WERI-Rb-1 (cell line): ENCODE measurements around the gene CHRNA9.
"Not testable (repeated sequence)": the region's sequence is repeated elsewhere in the genome, so short reads cannot be mapped to it uniquely, and the experiment has no call there.

Source experiments
- DNase-seq: peaks from one replicate; pipeline ENCODE4 v3.0.0-alpha.2; 2020
- H3K27ac ChIP-seq: fragments of 250-450 bp; sonication (Bioruptor Pico); 2 replicates; pipeline ENCODE4 v1.5.1; 2020; ENCODE audit warnings: mild to moderate bottlenecking, moderate library complexity
- H3K27me3 ChIP-seq: fragments of 250-450 bp; sonication (Bioruptor Pico); 2 replicates; pipeline ENCODE4 v1.5.1; 2021; ENCODE audit warnings: mild to moderate bottlenecking, low read depth, moderate library complexity; ENCODE audit not compliant: insufficient read depth, severe bottlenecking
- H3K36me3 ChIP-seq: fragments of 250-450 bp; sonication (Bioruptor Pico); 2 replicates; pipeline ENCODE4 v1.5.1; 2020; ENCODE audit warnings: mild to moderate bottlenecking, moderate library complexity
- H3K4me3 ChIP-seq: 2 replicates; pipeline ENCODE4 v1.5.1; 2011; ENCODE audit warnings: low read depth, mild to moderate bottlenecking, control low read depth, low read length
- H3K9me3 ChIP-seq: fragments of 250-450 bp; sonication (Bioruptor Pico); 2 replicates; pipeline ENCODE4 v1.5.1; 2021; ENCODE audit warnings: mild to moderate bottlenecking, moderate library complexity; ENCODE audit not compliant: severe bottlenecking
- CTCF ChIP-seq: IDR thresholded peaks from 2 replicates; pipeline ENCODE4 v1.5.1; 2011; ENCODE audit warnings: low read depth, mild to moderate bottlenecking, control low read depth, inconsistent platforms, low read length

Gene CHRNA9

GRCh38 chr4:40334591-40335524 lies at the start of gene CHRNA9:
CHRNA9 (plus strand) TSS chr4:40335333; CDS start chr4:40335468, 135 bp downstream.
- no peaks in the 10 kb centered on the region for H3K9me3 ChIP-seq
- TF ChIP-seq CTCF, result no peak
- peak; percentile 73 for DNase-seq
- no peaks in the 10 kb centered on the region for H3K27me3 ChIP-seq
- H3K4me3 ChIP-seq, result peak within 1 kb of the TSS; percentile 42
- H3K36me3 ChIP-seq, result peaks cover 19% of the 10 kb centered on the region
- H3K27ac ChIP-seq, result peak within 1 kb of the TSS; percentile 96

GRCh38 chr4:40285692-40286091 lies 49.4 kb upstream of the CHRNA9 start:
- H3K27ac ChIP-seq, result no peak overlapping the region
- DNase-seq, result no peak

GRCh38 chr4:40288566-40288965 lies 46.6 kb upstream of the CHRNA9 start:
- Histone ChIP-seq H3K9me3 (no peaks in the 10 kb centered on the region), H3K36me3 (no peaks in the 10 kb centered on the region), H3K4me3 (no peak overlapping the region), H3K27ac (no peak overlapping the region), H3K27me3 (no peaks in the 10 kb centered on the region)
- no peak for TF ChIP-seq CTCF
- DNase-seq, result no peak

More at GRCh38 chr4:40285692-40286091, 49.4 kb upstream of the CHRNA9 start:
- H3K27me3 ChIP-seq, result no peaks in the 10 kb centered on the region
- H3K9me3 ChIP-seq, result no peaks in the 10 kb centered on the region
- H3K4me3 ChIP-seq, result no peak overlapping the region
- no peaks in the 10 kb centered on the region for H3K36me3 ChIP-seq
- TF ChIP-seq CTCF, result no peak

- H3K9me3 ChIP-seq, result no peaks in the 10 kb centered on the region
- H3K27me3 ChIP-seq, result no peaks in the 10 kb centered on the region
- TF ChIP-seq CTCF, result no peak
- no peak for DNase-seq
- H3K4me3 ChIP-seq, result no peak overlapping the region
- H3K36me3 ChIP-seq, result no peaks in the 10 kb centered on the region
- H3K27ac ChIP-seq, result no peak overlapping the region
Observed at GRCh38 chr4:40289366-40290188, 45.6 kb upstream of the CHRNA9 start.

- not testable (repeated sequence) for H3K27me3 ChIP-seq, H3K9me3 ChIP-seq, H3K27ac ChIP-seq, DNase-seq, H3K4me3 ChIP-seq, H3K36me3 ChIP-seq
Observed at GRCh38 chr4:40290611-40291186, 44.4 kb upstream of the CHRNA9 start.

GRCh38 chr4:40292313-40292759 lies 42.8 kb upstream of the CHRNA9 start:
- H3K9me3 ChIP-seq, result no peaks in the 10 kb centered on the region
- DNase-seq, result no peak

More at GRCh38 chr4:40292313-40292759, 42.8 kb upstream of the CHRNA9 start:
- no peak for TF ChIP-seq CTCF
- H3K4me3 ChIP-seq, result no peak overlapping the region
- H3K36me3 ChIP-seq, result no peaks in the 10 kb centered on the region
- H3K27ac ChIP-seq, result no peak overlapping the region
- no peaks in the 10 kb centered on the region for H3K27me3 ChIP-seq
